Measurements from ENCODE around the gene ILK.

ILK gene

GRCh38 chr11:6626971-6627761 lies 23.6 kb downstream of the ILK start:
- no peak overlapping the region for H3K4me3 ChIP-seq (ENCODE audit: low read depth, low read length)
- DNase-seq (ENCODE audit: low read depth), result no peak
- TF ChIP-seq CTCF (IDR thresholded peaks at IDR 0.05; ENCODE audit: insufficient read depth, low read depth, low read length, missing control alignments), result no peak

- TF ChIP-seq CTCF (IDR thresholded peaks at IDR 0.05; ENCODE audit: insufficient read depth, low read depth, low read length, missing control alignments), result no peak
- peak; percentile 34 for DNase-seq (ENCODE audit: low read depth)
- H3K4me3 ChIP-seq (ENCODE audit: low read depth, low read length), result no peak overlapping the region; the same call in 1 of the 2 replicates
These were observed 24.2 kb downstream of the ILK start for GRCh38 chr11:6627762-6628241.

GRCh38 chr11:6628526-6628925 lies 25.0 kb downstream of the ILK start:
- no peak overlapping the region for H3K4me3 ChIP-seq (ENCODE audit: low read depth, low read length)
- TF ChIP-seq CTCF (IDR thresholded peaks at IDR 0.05; ENCODE audit: insufficient read depth, low read depth, low read length, missing control alignments), result no peak
- no peak for DNase-seq (ENCODE audit: low read depth)

GRCh38 chr11:6629573-6629891 lies 26.0 kb downstream of the ILK start:
- DNase-seq (ENCODE audit: low read depth), result no peak
- no peak for TF ChIP-seq CTCF (IDR thresholded peaks at IDR 0.05; ENCODE audit: insufficient read depth, low read depth, low read length, missing control alignments)
- H3K4me3 ChIP-seq (ENCODE audit: low read depth, low read length), result no peak overlapping the region

- no peak for TF ChIP-seq CTCF (IDR thresholded peaks at IDR 0.05; ENCODE audit: insufficient read depth, low read depth, low read length, missing control alignments)
- H3K4me3 ChIP-seq (ENCODE audit: low read depth, low read length), result no peak overlapping the region
- DNase-seq (ENCODE audit: low read depth), result no peak
These were observed 26.5 kb downstream of the ILK start for GRCh38 chr11:6629892-6630631.

- TF ChIP-seq CTCF (IDR thresholded peaks at IDR 0.05; ENCODE audit: insufficient read depth, low read depth, low read length, missing control alignments), result no peak
- no peak overlapping the region for H3K4me3 ChIP-seq (ENCODE audit: low read depth, low read length)
- no peak for DNase-seq (ENCODE audit: low read depth)
These were observed 27.2 kb downstream of the ILK start for GRCh38 chr11:6630632-6631291.

Data from GM12865 (cell line).